Measurements from ENCODE around the gene WDFY3. TPM values are rescaled to one million over a fixed set of nuclear protein-coding genes. Genes with fewer than 3 reads are reported as not detected.

The WDFY3 gene
- total RNA-seq, 6 experiments from 2014 or later = 39.1 to 52.6 (median 48.3) TPM

DNA sequence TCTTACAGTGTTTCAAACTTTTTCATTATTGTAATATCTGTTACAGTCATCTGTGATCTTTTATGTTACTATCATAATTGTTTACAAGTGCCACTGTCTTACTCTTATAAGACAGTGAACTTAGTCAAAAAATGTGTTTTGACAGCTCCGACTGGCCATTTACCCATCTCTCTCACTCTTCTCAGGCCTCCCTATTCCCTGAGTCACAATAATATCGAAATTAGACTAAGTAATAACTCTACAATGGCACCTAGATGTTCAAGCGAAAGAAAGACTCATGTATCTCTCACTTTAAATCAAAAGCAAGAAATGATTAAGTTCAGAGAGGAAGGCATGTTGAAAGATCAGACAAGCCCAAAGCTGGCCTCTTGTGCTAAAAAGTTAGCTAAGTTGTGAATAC lies 199.3 kb downstream of the WDFY3 start:
- no peaks in the 10 kb centered on the region for H3K9me3 Mint-ChIP-seq
- no peak overlapping the region for H3K27ac Mint-ChIP-seq
- TF ChIP-seq, protein P1, sequence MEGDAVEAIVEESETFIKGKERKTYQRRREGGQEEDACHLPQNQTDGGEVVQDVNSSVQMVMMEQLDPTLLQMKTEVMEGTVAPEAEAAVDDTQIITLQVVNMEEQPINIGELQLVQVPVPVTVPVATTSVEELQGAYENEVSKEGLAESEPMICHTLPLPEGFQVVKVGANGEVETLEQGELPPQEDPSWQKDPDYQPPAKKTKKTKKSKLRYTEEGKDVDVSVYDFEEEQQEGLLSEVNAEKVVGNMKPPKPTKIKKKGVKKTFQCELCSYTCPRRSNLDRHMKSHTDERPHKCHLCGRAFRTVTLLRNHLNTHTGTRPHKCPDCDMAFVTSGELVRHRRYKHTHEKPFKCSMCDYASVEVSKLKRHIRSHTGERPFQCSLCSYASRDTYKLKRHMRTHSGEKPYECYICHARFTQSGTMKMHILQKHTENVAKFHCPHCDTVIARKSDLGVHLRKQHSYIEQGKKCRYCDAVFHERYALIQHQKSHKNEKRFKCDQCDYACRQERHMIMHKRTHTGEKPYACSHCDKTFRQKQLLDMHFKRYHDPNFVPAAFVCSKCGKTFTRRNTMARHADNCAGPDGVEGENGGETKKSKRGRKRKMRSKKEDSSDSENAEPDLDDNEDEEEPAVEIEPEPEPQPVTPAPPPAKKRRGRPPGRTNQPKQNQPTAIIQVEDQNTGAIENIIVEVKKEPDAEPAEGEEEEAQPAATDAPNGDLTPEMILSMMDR (IDR thresholded peaks at IDR 0.05) = no peak
- H3K4me1 Mint-ChIP-seq (ENCODE audit: low read depth) = no peaks in the 10 kb centered on the region; the same call in 1 of the 2 replicates
- peaks cover 7% of the 10 kb centered on the region for H3K36me3 Mint-ChIP-seq (ENCODE audit: low read depth)
- H3K4me3 Mint-ChIP-seq = no peak overlapping the region
- no peak for DNase-seq
- H3K27me3 Mint-ChIP-seq (ENCODE audit: insufficient read depth) = no peaks in the 10 kb centered on the region

DNA sequence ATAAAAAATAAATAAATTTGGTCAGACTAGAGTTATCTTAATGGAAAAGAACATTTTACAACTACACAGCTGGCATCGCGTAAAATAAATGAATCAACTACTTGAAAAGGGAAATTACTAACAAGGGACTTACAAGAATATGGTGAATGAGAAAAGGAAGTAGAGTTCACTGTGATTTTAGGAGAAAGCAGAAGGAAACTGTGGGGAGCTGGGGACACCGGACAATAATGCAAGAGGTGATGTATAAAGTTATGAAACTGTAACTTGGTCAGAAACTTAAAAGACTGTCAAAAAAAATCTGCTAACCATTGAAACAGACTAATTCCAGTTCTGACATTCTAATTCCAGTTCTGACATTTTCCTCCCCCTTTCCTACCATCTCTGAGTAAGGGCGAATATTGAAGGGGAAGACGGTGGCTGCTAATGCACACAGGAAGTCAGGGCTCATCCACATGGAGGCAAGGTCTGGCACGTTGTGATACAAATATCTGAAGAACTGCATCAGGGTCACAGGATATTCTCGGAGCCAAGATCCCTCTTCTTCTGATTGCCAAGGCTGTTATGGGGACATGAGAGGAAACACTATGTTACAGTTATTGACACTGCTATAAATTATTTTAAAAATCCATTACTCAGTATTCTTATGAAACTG lies 213.0 kb downstream of the WDFY3 start:
- TF ChIP-seq, protein P1 (IDR thresholded peaks at IDR 0.05) = no peak
- Mint-ChIP-seq H3K27ac (no peak overlapping the region), H3K4me1 (ENCODE audit: low read depth) (peaks cover 10% of the 10 kb centered on the region), H3K36me3 (ENCODE audit: low read depth) (peaks cover 10% of the 10 kb centered on the region; the same call in 1 of the 2 replicates), H3K9me3 (no peaks in the 10 kb centered on the region), H3K4me3 (no peak overlapping the region), H3K27me3 (ENCODE audit: insufficient read depth) (no peaks in the 10 kb centered on the region; the same call in 1 of the 2 replicates)
- DNase-seq = no peak

DNA sequence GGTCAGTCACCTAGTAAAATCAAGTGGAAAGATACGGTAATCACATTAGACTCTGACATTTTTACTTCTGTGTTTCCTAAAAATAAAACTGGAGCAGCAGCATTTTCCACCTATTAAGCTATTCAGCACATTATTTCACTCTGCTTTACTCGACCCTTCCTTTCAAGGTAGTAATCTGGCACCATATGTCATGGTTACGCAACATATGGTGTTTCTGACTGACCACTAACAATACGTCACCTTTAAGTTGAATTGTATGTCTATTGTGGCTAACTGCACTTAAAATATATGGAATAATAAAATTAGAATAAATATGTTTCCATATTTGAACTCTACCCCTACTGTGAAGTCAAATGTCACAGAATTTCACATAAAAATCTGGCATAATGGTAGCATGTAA lies 214.8 kb downstream of the WDFY3 start:
- no peaks in the 10 kb centered on the region for H3K9me3 Mint-ChIP-seq
- H3K4me3 Mint-ChIP-seq = no peak overlapping the region
- TF ChIP-seq, protein P1 (IDR thresholded peaks at IDR 0.05) = no peak
- DNase-seq = no peak
- H3K27ac Mint-ChIP-seq = peak overlapping the region; percentile 3; the same call in 1 of the 2 replicates
- H3K36me3 Mint-ChIP-seq (ENCODE audit: low read depth) = peaks cover 18% of the 10 kb centered on the region
- peaks cover 10% of the 10 kb centered on the region for H3K4me1 Mint-ChIP-seq (ENCODE audit: low read depth)
- no peaks in the 10 kb centered on the region; the same call in 1 of the 2 replicates for H3K27me3 Mint-ChIP-seq (ENCODE audit: insufficient read depth)

DNA sequence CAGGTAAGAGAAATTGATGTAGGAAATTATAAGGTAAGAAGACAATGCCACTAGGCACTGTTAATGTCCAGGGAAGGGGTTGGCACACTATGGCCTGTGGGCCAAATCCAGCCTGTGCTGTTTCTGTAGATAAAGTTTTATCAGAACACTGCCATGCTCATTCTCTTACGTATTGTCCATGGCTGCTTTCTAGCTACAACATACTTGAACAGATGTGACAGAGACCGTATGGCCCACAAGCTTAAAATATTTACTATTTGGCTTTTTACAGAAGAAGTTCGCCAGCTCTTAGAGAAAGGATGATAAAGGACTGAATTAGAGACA lies 215.6 kb downstream of the WDFY3 start:
- H3K27me3 Mint-ChIP-seq (ENCODE audit: insufficient read depth) = no peaks in the 10 kb centered on the region; the same call in 1 of the 2 replicates
- peaks cover 10% of the 10 kb centered on the region for H3K4me1 Mint-ChIP-seq (ENCODE audit: low read depth)
- TF ChIP-seq, protein P1 (IDR thresholded peaks at IDR 0.05) = no peak
- H3K4me3 Mint-ChIP-seq = no peak overlapping the region
- no peak overlapping the region for H3K27ac Mint-ChIP-seq
- no peak for DNase-seq
- H3K9me3 Mint-ChIP-seq = no peaks in the 10 kb centered on the region
- peaks cover 20% of the 10 kb centered on the region for H3K36me3 Mint-ChIP-seq (ENCODE audit: low read depth)

DNA sequence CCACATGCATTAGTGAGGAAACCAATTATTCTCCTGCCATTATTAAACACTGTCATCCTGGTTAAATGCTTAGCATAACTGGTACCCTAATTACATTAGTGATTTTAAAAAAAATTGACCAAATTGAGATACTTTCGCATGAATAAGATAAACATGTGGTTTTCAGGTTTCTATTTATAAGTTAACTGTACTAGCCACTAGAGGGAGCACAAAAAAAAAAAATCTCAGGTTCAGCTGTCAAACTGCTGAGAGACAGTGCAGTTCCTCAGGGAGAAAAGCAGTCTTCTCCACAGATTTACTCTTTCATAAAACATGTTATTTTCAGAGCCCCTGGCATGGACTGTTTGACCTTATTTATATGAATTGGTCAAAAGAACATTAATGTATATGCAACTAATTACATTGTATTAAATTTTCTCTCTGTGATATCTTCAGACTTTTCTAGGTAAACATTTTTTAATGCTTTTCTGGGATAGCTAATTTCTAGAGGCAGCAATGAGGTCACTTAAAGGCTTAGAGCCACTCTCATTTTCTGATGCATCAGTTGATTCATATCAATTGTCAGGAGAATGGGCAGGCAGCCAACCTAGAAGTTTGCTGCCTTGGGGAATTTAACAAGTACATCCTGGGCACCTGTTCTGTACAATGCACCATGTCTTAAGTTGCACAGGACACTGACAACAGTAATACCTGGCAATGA lies 216.1 kb downstream of the WDFY3 start:
- Mint-ChIP-seq H3K27me3 (ENCODE audit: insufficient read depth) (no peaks in the 10 kb centered on the region), H3K4me3 (no peak overlapping the region), H3K9me3 (no peaks in the 10 kb centered on the region), H3K27ac (no peak overlapping the region), H3K36me3 (ENCODE audit: low read depth) (peaks cover 20% of the 10 kb centered on the region), H3K4me1 (ENCODE audit: low read depth) (peaks cover 10% of the 10 kb centered on the region)
- DNase-seq = peak; percentile 28
- TF ChIP-seq, protein P1 (IDR thresholded peaks at IDR 0.05) = peak; percentile 89
